ENCODE data around the gene ITPRIPL2.

Gene ITPRIPL2

DNA sequence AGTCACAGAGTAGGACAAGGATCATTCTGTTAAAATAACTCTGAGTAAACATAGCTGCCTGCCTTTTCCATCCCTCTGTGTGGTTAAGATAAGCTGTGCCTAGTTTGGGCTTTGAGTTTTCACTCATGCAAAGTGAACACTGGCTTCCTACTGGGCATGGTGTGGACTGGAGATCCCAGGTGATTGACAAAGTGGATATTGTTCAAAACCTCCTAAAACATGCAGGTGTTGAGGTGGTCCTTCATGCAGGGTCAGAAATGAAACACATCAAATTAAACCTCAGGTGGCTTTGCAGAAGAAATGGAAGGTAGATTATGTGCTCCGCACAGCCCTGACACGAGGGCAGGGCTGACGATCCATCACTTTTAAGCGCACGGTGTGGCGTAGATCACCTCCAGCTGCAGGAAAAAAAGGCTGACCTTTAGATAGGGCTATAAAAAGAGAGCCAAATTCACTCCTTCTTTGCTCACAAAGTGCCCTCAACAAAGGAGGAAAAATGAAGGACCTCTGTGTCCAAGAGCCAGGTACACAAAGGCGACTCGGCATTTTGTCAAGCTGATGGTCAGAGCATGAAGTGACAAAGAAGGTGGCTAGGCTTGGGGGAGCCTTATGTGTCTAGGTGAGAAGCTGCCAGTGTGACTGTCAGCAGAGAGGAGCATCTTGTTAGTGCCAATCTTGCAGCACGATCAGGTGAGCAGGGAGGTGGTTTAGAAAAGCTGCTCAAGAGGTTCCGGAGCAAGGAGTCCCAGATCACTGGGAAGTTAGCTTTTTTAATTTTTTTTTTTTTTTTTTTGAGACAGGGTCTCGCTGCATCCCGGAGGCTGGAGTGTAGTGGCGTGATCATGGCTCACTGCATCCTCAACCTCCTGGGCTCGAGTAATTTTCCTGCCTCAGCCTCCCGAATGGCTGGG lies 19.9 kb upstream of the ITPRIPL2 start:
- DNase-seq: no peak

GRCh38 chr16:19094542-19095365 lies 19.0 kb upstream of the ITPRIPL2 start:
- DNase-seq: peak; percentile 13

- no peak for DNase-seq
Measured at GRCh38 chr16:19095654-19096053, 18.1 kb upstream of the ITPRIPL2 start.

DNA sequence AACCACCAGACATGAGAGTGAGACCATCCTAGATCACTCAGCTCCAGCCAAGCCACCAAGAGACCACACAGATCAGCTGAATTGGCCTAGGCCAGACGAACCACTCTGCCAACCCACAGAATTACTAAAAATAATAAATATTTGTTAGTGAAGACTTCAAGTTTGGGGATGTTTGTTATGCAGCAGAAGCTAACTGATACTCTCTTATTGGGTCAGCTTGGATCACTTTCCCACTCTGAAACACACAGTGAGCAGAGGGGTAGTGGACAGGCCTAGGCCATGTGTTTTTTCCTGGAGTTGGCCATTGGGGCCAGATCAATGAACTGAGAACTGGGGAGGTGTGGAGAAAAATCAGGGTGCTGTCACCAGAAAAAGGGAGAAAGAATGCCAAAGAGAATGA lies 15.6 kb upstream of the ITPRIPL2 start:
- no peak for DNase-seq

GRCh38 chr16:19102187-19102872 lies 11.4 kb upstream of the ITPRIPL2 start:
- DNase-seq: no peak

GRCh38 chr16:19104607-19105006 lies 9.2 kb upstream of the ITPRIPL2 start:
- DNase-seq: no peak

GRCh38 chr16:19105131-19105530 lies 8.6 kb upstream of the ITPRIPL2 start:
- no peak for DNase-seq

DNA sequence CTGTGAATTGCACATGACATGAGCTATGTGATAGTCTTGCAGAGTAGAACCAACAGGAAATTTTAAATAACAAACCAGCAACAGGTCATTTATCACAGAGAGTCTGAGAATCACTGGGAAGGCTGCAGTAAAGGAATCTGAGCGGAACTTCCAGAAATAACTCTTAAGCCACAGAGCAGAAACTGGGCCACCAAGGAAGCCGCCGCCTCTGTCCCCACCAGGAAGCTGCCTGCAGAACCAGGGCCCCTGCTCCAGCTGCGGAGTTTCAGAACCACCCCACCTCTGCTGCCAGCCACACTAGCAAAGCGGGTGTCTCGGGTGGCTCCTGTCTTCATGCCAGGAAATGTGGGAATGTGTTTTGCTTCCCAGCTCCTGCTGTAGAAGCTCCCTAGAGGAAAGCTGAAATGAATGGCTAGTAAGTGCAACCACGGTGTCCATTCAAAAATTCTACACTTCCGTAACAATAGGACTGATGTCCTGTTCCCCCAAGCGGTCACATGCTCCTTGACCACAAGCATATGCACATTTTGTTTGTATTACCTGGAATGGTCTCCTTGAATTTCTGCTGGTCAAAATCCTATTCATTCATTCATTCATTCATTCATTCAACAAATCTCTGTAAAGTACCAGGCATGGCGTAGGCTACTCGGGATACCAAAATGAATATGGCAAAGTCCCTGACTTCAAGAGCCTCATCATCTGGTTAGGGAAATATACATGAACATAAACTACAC lies 7.7 kb upstream of the ITPRIPL2 start:
- no peak for DNase-seq

DNA sequence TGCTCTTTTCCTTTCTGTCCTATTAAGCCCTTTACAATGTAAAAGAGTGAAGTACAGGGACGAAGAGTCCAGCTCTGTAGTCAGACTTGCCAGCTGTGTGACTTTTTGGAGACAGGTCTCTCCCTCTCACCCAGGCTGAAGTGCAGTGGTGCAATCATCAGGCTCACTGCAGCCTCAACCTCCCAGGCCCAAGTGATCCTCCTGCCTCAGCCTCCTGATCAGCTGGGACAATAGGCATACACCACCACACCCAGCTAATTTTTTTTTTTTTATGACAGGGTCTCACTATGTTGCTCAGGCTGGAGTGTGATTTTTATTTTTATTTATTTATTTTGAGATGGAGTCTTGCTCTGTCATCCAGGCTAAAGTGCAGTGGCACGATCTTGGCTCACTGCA lies 7.1 kb upstream of the ITPRIPL2 start:
- DNase-seq: no peak

- DNase-seq: no peak
Measured at GRCh38 chr16:19108409-19109287, 5.1 kb upstream of the ITPRIPL2 start.

DNA sequence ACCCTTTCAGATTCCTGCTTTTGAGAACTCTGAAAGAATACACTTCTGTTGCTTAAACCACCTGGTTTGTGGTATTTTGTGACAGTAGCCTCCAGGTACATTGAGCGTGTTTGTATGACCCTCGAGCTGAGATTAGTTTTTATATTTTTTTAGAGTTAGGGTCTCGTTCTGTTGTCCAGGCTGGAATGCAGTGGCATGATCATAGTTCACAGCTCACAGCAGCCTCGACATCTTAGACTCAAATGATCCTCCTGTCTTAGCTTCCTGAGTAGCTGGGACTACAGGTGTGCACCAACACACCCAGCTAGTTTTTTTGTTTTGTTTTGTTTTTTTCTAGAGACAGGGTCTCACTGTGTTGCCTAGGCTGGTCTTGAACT lies 4.5 kb upstream of the ITPRIPL2 start:
- DNase-seq: no peak

GRCh38 chr16:19110537-19111360 lies 3.0 kb upstream of the ITPRIPL2 start:
- no peak for DNase-seq

- DNase-seq: no peak
Measured at GRCh38 chr16:19112099-19112407, 1.7 kb upstream of the ITPRIPL2 start.

GRCh38 chr16:19114359-19115147 lies 789 bp downstream of the ITPRIPL2 start:
- no peak for DNase-seq

GRCh38 chr16:19115148-19116021 lies 1.6 kb downstream of the ITPRIPL2 start:
- no peak for DNase-seq

- no peak for DNase-seq
Measured at GRCh38 chr16:19116711-19117449, 3.1 kb downstream of the ITPRIPL2 start.

- no peak for DNase-seq
Measured at GRCh38 chr16:19118938-19119431, 5.2 kb downstream of the ITPRIPL2 start.

GRCh38 chr16:19119564-19119963 lies 5.8 kb downstream of the ITPRIPL2 start:
- no peak for DNase-seq

Data from NCI-H82 (cell line).